Hepatocyte (in vitro differentiated cells): Measurements from ENCODE around the gene SMIM5. TPM values are rescaled to one million over a fixed set of nuclear protein-coding genes. Genes with fewer than 3 reads are reported as not detected.
A peak's percentile ranks its signal among the peaks of the same experiment; 100 is the strongest.

ENCODE experiments used
- DNase-seq: peaks from one replicate; pipeline ENCODE4 v3.0.0-alpha.2; 2016; ENCODE audit warnings: low spot score
- H2AFZ ChIP-seq: fragments of 200-600 bp; sonication (generic); 2 replicates; pipeline ENCODE4 v1.6.0; 2016; ENCODE audit warnings: antibody characterized with exemption, mild to moderate bottlenecking
- H3K27ac ChIP-seq: fragments of 200-600 bp; sonication (generic); 2 replicates; pipeline ENCODE4 v1.5.1; 2016; ENCODE audit warnings: mild to moderate bottlenecking
- H3K27me3 ChIP-seq: fragments of 200-600 bp; sonication (generic); 2 replicates; pipeline ENCODE4 v1.6.1; 2016
- H3K36me3 ChIP-seq: fragments of 200-600 bp; sonication (generic); replicated peaks from 2 replicates; pipeline ENCODE4 v1.5.1; 2016; ENCODE audit warnings: low read depth; ENCODE audit not compliant: insufficient read depth
- H3K4me1 ChIP-seq: fragments of 200-600 bp; sonication (generic); 2 replicates; pipeline ENCODE4 v1.5.1; 2016; ENCODE audit warnings: mild to moderate bottlenecking, moderate library complexity; ENCODE audit not compliant: insufficient read depth
- H3K4me2 ChIP-seq: fragments of 200-600 bp; sonication (generic); 2 replicates; pipeline ENCODE4 v1.6.0; 2016
- H3K4me3 ChIP-seq: fragments of 200-600 bp; sonication (generic); 2 replicates; pipeline ENCODE4 v1.5.1; 2016; ENCODE audit warnings: mild to moderate bottlenecking
- H3K79me2 ChIP-seq: fragments of 200-600 bp; sonication (generic); 2 replicates; pipeline ENCODE4 v1.6.0; 2017; ENCODE audit warnings: mild to moderate bottlenecking
- H3K9me2 ChIP-seq: fragments of 200-600 bp; sonication (generic); replicated peaks from 2 replicates; pipeline ENCODE4 v1.6.0; 2017; ENCODE audit warnings: mild to moderate bottlenecking; ENCODE audit not compliant: insufficient read depth
- H3K9me3 ChIP-seq: fragments of 200-600 bp; sonication (generic); 2 replicates; pipeline ENCODE4 v1.5.1; 2016; ENCODE audit warnings: low read depth, mild to moderate bottlenecking
- H4K20me1 ChIP-seq: fragments of 200-600 bp; sonication (generic); 2 replicates; pipeline ENCODE4 v1.6.0; 2016; ENCODE audit warnings: mild to moderate bottlenecking; ENCODE audit not compliant: insufficient read depth, poor library complexity, severe bottlenecking
- EZH2 ChIP-seq: fragments of 200-600 bp; sonication (generic); IDR thresholded peaks from 2 replicates; pipeline ENCODE4 v1.6.1; 2016; ENCODE audit warnings: antibody characterized with exemption, mild to moderate bottlenecking, borderline replicate concordance
- EZH2phosphoT487 ChIP-seq: fragments of 200-600 bp; sonication (generic); IDR thresholded peaks from one replicate; pipeline ENCODE4 v1.6.1; 2018; ENCODE audit warnings: antibody characterized with exemption, mild to moderate bottlenecking, low read depth, moderate library complexity; ENCODE audit not compliant: unreplicated experiment, severe bottlenecking
- WGBS: methylation state at CpG from one replicate; pipeline ENCODE4 v1.1.6; 2016; ENCODE audit warnings: low lambda C conversion rate; ENCODE audit errors: missing lambda C conversion rate; 5-methylcytosine and 5-hydroxymethylcytosine counted together
- polyA plus RNA-seq: library from polyadenylated mRNA; unstranded; fragments of >200 nt; fragmentation: Nextera tagmentation; extraction: Ambion mirVana; gene quantifications from 2 replicates; pipeline ENCODE4 v1.2.1, GENCODE V29; 2016
- total RNA-seq: library from RNA; depleted of rRNA; stranded (reverse); fragments of >200 nt; gene quantifications from 2 replicates; pipeline ENCODE4 v1.2.3, GENCODE V29; 2014
- TF ChIP-seq, protein P1 (sequence below): fragments of 200-600 bp; sonication (generic); IDR thresholded peaks from 2 replicates; pipeline ENCODE4 v1.5.1; 2016; ENCODE audit warnings: antibody characterized with exemption, mild to moderate bottlenecking; ENCODE audit not compliant: poor library complexity

The SMIM5 gene
- total and polyA plus RNA-seq, 2 experiments from 2014 or later: 4.1 to 6.8 TPM

DNA sequence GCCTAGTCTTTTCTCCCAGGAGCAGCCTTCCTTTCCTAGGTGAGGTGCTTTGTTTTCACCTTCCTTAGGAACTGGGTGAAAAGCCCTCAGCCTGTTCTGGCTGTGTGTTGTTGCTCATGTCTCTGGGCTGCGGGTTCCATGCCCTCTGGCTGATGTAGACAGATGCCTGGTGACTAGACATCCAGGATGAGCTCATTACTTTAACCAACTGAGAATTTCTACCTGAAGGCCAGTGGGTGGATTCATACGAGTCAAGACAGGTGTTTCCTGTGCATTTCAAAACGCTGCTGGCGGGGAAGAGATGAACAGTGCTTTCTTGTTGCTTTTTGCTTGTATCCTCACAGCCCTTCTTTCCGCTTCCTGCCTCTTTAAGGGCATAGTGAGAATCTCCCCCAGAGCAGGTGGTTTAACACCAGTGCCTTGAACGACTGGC, 56.2 kb downstream of the SMIM5 start:
- no peak for TF ChIP-seq EZH2phosphoT487
- TF ChIP-seq, protein P1, sequence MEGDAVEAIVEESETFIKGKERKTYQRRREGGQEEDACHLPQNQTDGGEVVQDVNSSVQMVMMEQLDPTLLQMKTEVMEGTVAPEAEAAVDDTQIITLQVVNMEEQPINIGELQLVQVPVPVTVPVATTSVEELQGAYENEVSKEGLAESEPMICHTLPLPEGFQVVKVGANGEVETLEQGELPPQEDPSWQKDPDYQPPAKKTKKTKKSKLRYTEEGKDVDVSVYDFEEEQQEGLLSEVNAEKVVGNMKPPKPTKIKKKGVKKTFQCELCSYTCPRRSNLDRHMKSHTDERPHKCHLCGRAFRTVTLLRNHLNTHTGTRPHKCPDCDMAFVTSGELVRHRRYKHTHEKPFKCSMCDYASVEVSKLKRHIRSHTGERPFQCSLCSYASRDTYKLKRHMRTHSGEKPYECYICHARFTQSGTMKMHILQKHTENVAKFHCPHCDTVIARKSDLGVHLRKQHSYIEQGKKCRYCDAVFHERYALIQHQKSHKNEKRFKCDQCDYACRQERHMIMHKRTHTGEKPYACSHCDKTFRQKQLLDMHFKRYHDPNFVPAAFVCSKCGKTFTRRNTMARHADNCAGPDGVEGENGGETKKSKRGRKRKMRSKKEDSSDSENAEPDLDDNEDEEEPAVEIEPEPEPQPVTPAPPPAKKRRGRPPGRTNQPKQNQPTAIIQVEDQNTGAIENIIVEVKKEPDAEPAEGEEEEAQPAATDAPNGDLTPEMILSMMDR: no peak
- TF ChIP-seq EZH2: no peak
- no peaks in the 10 kb centered on the region for H3K9me3 ChIP-seq
- no peaks in the 10 kb centered on the region for H4K20me1 ChIP-seq
- no peak overlapping the region for H3K4me2 ChIP-seq
- peaks cover 9% of the 10 kb centered on the region for H3K4me1 ChIP-seq
- no peak overlapping the region for H2AFZ ChIP-seq
- no peaks in the 10 kb centered on the region for H3K9me2 ChIP-seq
- no peak for DNase-seq
- H3K27ac ChIP-seq: peak overlapping the region; percentile 37
- H3K4me3 ChIP-seq: no peak overlapping the region
- WGBS: 85% methylated on average over 6 of the region's 6 CpGs
- no peaks in the 10 kb centered on the region for H3K27me3 ChIP-seq
- H3K79me2 ChIP-seq: peaks cover 71% of the 10 kb centered on the region
- H3K36me3 ChIP-seq: no peaks in the 10 kb centered on the region

Other genes with a start within 250 kb of the SMIM5 start
- gene GRB2, start 227.8 kb upstream of the SMIM5 start, total RNA-seq: 90.6 and 101 TPM in 2 replicates
- gene GRB2, start 227.8 kb upstream of the SMIM5 start, polyA plus RNA-seq: 82.7 and 86.7 TPM in 2 replicates
- gene TMEM94, start 176.8 kb upstream of the SMIM5 start, total RNA-seq: 18.7 and 53.5 TPM in 2 replicates
- gene TMEM94, start 176.8 kb upstream of the SMIM5 start, polyA plus RNA-seq: 43.5 and 50.7 TPM in 2 replicates
- 5.3 and 9.8 TPM in 2 replicates for gene CASKIN2, start 117.9 kb upstream of the SMIM5 start, total RNA-seq
- gene CASKIN2, start 117.9 kb upstream of the SMIM5 start, polyA plus RNA-seq: 14.5 and 16.2 TPM in 2 replicates
- 30.4 and 42.5 TPM in 2 replicates for gene TSEN54, start 116.9 kb upstream of the SMIM5 start, total RNA-seq
- 46.3 and 52.3 TPM in 2 replicates for gene TSEN54, start 116.9 kb upstream of the SMIM5 start, polyA plus RNA-seq
- gene LLGL2, start 107.7 kb upstream of the SMIM5 start, total RNA-seq: 60.9 and 81.8 TPM in 2 replicates
- 154 and 194 TPM in 2 replicates for gene LLGL2, start 107.7 kb upstream of the SMIM5 start, polyA plus RNA-seq
- gene MYO15B, start 45.6 kb upstream of the SMIM5 start, total RNA-seq: 99.8 and 153 TPM in 2 replicates
- 124 and 132 TPM in 2 replicates for gene MYO15B, start 45.6 kb upstream of the SMIM5 start, polyA plus RNA-seq
- gene RECQL5, start 33.7 kb downstream of the SMIM5 start, total RNA-seq: 11.8 and 23.1 TPM in 2 replicates
- 44.4 and 79.6 TPM in 2 replicates for gene RECQL5, start 33.7 kb downstream of the SMIM5 start, polyA plus RNA-seq
- 59.3 and 67.5 TPM in 2 replicates for gene SAP30BP, start 33.9 kb downstream of the SMIM5 start, total RNA-seq
- gene SAP30BP, start 33.9 kb downstream of the SMIM5 start, polyA plus RNA-seq: 89.9 and 110 TPM in 2 replicates
- gene ITGB4, start 88.0 kb downstream of the SMIM5 start, total RNA-seq: 11.5 and 15.7 TPM in 2 replicates
- 19.4 and 23.5 TPM in 2 replicates for gene ITGB4, start 88.0 kb downstream of the SMIM5 start, polyA plus RNA-seq
- 63.7 and 76.4 TPM in 2 replicates for gene GALK1, start 131.8 kb downstream of the SMIM5 start, total RNA-seq
- gene GALK1, start 131.8 kb downstream of the SMIM5 start, polyA plus RNA-seq: 139 and 161 TPM in 2 replicates
- 26.7 and 30.9 TPM in 2 replicates for gene UNK, start 151.4 kb downstream of the SMIM5 start, total RNA-seq
- 22.3 and 28.2 TPM in 2 replicates for gene UNK, start 151.4 kb downstream of the SMIM5 start, polyA plus RNA-seq
- 2.2 and 4.3 TPM in 2 replicates for gene UNC13D, start 211.0 kb downstream of the SMIM5 start, total RNA-seq
- 8.8 and 10.1 TPM in 2 replicates for gene UNC13D, start 211.0 kb downstream of the SMIM5 start, polyA plus RNA-seq
- 22.8 and 29.0 TPM in 2 replicates for gene WBP2, start 221.9 kb downstream of the SMIM5 start, total RNA-seq
- 129 and 143 TPM in 2 replicates for gene WBP2, start 221.9 kb downstream of the SMIM5 start, polyA plus RNA-seq
- 13.0 and 15.5 TPM in 2 replicates for gene TRIM47, start 245.1 kb downstream of the SMIM5 start, total RNA-seq
- 36.9 and 42.9 TPM in 2 replicates for gene TRIM47, start 245.1 kb downstream of the SMIM5 start, polyA plus RNA-seq